ENCODE measurements around the gene ABTB2.

ABTB2 gene

GRCh38 chr11:34197256-34197655, 160.6 kb downstream of the ABTB2 start:
- WGBS = 95% methylated on average over 16 of the region's 16 CpGs
- Histone ChIP-seq H3K4me1 (ENCODE audit: insufficient read depth, low read length) (peaks cover 29% of the 10 kb centered on the region), H3K27me3 (ENCODE audit: insufficient read depth, low read length) (no peaks in the 10 kb centered on the region)

GRCh38 chr11:34194576-34195335, 163.1 kb downstream of the ABTB2 start:
- 75% methylated on average over 11 of the region's 13 CpGs for WGBS
- H3K27ac ChIP-seq (ENCODE audit: low read depth, low read length) = no peak overlapping the region

More at GRCh38 chr11:34197256-34197655, 160.6 kb downstream of the ABTB2 start:
- Histone ChIP-seq H3K36me3 (ENCODE audit: insufficient read depth, low read length) (no peaks in the 10 kb centered on the region), H3K4me3 (ENCODE audit: low read length) (no peak overlapping the region), H3K9ac (ENCODE audit: low read depth, low read length) (no peak overlapping the region), H3K27ac (ENCODE audit: low read depth, low read length) (no peak overlapping the region), H3K9me3 (ENCODE audit: insufficient read depth, low read depth, low read length) (no peaks in the 10 kb centered on the region)

GRCh38 chr11:34192481-34193401, 165.1 kb downstream of the ABTB2 start:
- WGBS = 78% methylated on average over 13 of the region's 14 CpGs
- no peaks in the 10 kb centered on the region for H3K27me3 ChIP-seq (ENCODE audit: insufficient read depth, low read length)
- peaks cover 32% of the 10 kb centered on the region for H3K4me1 ChIP-seq (ENCODE audit: insufficient read depth, low read length)
- H3K9ac ChIP-seq (ENCODE audit: low read depth, low read length) = no peak overlapping the region
- no peak overlapping the region for H3K4me3 ChIP-seq (ENCODE audit: low read length)
- H3K9me3 ChIP-seq (ENCODE audit: insufficient read depth, low read depth, low read length) = no peaks in the 10 kb centered on the region
- H3K36me3 ChIP-seq (ENCODE audit: insufficient read depth, low read length) = no peaks in the 10 kb centered on the region
- no peak overlapping the region for H3K27ac ChIP-seq (ENCODE audit: low read depth, low read length)

More at GRCh38 chr11:34194576-34195335, 163.1 kb downstream of the ABTB2 start:
- no peaks in the 10 kb centered on the region for H3K36me3 ChIP-seq (ENCODE audit: insufficient read depth, low read length)
- H3K27me3 ChIP-seq (ENCODE audit: insufficient read depth, low read length) = no peaks in the 10 kb centered on the region
- no peak overlapping the region for H3K4me3 ChIP-seq (ENCODE audit: low read length)
- H3K9me3 ChIP-seq (ENCODE audit: insufficient read depth, low read depth, low read length) = no peaks in the 10 kb centered on the region
- peaks cover 19% of the 10 kb centered on the region for H3K4me1 ChIP-seq (ENCODE audit: insufficient read depth, low read length)
- H3K9ac ChIP-seq (ENCODE audit: low read depth, low read length) = no peak overlapping the region

GRCh38 chr11:34191578-34191977, 166.2 kb downstream of the ABTB2 start:
- Histone ChIP-seq H3K36me3 (ENCODE audit: insufficient read depth, low read length) (no peaks in the 10 kb centered on the region), H3K9me3 (ENCODE audit: insufficient read depth, low read depth, low read length) (no peaks in the 10 kb centered on the region), H3K4me3 (ENCODE audit: low read length) (no peak overlapping the region), H3K27me3 (ENCODE audit: insufficient read depth, low read length) (no peaks in the 10 kb centered on the region), H3K9ac (ENCODE audit: low read depth, low read length) (no peak overlapping the region), H3K27ac (ENCODE audit: low read depth, low read length) (no peak overlapping the region), H3K4me1 (ENCODE audit: insufficient read depth, low read length) (peaks cover 39% of the 10 kb centered on the region)
- WGBS = 88% methylated on average over 5 of the region's 5 CpGs

GRCh38 chr11:34190192-34191139, 167.3 kb downstream of the ABTB2 start:
- Histone ChIP-seq H3K9me3 (ENCODE audit: insufficient read depth, low read depth, low read length) (no peaks in the 10 kb centered on the region), H3K4me3 (ENCODE audit: low read length) (no peak overlapping the region), H3K27ac (ENCODE audit: low read depth, low read length) (no peak overlapping the region), H3K36me3 (ENCODE audit: insufficient read depth, low read length) (no peaks in the 10 kb centered on the region), H3K27me3 (ENCODE audit: insufficient read depth, low read length) (no peaks in the 10 kb centered on the region), H3K9ac (ENCODE audit: low read depth, low read length) (no peak overlapping the region), H3K4me1 (ENCODE audit: insufficient read depth, low read length) (peaks cover 50% of the 10 kb centered on the region)
- 91% methylated on average over 8 of the region's 8 CpGs for WGBS

GRCh38 chr11:34189191-34189590, 168.6 kb downstream of the ABTB2 start:
- H3K36me3 ChIP-seq (ENCODE audit: insufficient read depth, low read length) = no peaks in the 10 kb centered on the region
- no peaks in the 10 kb centered on the region for H3K27me3 ChIP-seq (ENCODE audit: insufficient read depth, low read length)
- no peak overlapping the region for H3K9ac ChIP-seq (ENCODE audit: low read depth, low read length)
- no peak overlapping the region for H3K4me3 ChIP-seq (ENCODE audit: low read length)
- WGBS = 87% methylated on average over 7 of the region's 9 CpGs
- H3K4me1 ChIP-seq (ENCODE audit: insufficient read depth, low read length) = peaks cover 46% of the 10 kb centered on the region
- H3K27ac ChIP-seq (ENCODE audit: low read depth, low read length) = no peak overlapping the region
- H3K9me3 ChIP-seq (ENCODE audit: insufficient read depth, low read depth, low read length) = no peaks in the 10 kb centered on the region

GRCh38 chr11:34188181-34188580, 169.6 kb downstream of the ABTB2 start:
- Histone ChIP-seq H3K27ac (ENCODE audit: low read depth, low read length) (no peak overlapping the region), H3K9me3 (ENCODE audit: insufficient read depth, low read depth, low read length) (no peaks in the 10 kb centered on the region), H3K4me1 (ENCODE audit: insufficient read depth, low read length) (peaks cover 41% of the 10 kb centered on the region), H3K9ac (ENCODE audit: low read depth, low read length) (no peak overlapping the region), H3K27me3 (ENCODE audit: insufficient read depth, low read length) (no peaks in the 10 kb centered on the region), H3K4me3 (ENCODE audit: low read length) (no peak overlapping the region), H3K36me3 (ENCODE audit: insufficient read depth, low read length) (no peaks in the 10 kb centered on the region)
- WGBS = 61% methylated on average over 4 of the region's 5 CpGs

- Histone ChIP-seq H3K4me1 (ENCODE audit: insufficient read depth, low read length) (peaks cover 33% of the 10 kb centered on the region), H3K27me3 (ENCODE audit: insufficient read depth, low read length) (no peaks in the 10 kb centered on the region), H3K27ac (ENCODE audit: low read depth, low read length) (peak overlapping the region; percentile 63), H3K36me3 (ENCODE audit: insufficient read depth, low read length) (no peaks in the 10 kb centered on the region), H3K9ac (ENCODE audit: low read depth, low read length) (peak overlapping the region; percentile 45; the same call in 1 of the 2 replicates), H3K4me3 (ENCODE audit: low read length) (no peak overlapping the region), H3K9me3 (ENCODE audit: insufficient read depth, low read depth, low read length) (no peaks in the 10 kb centered on the region)
- 37% methylated on average over 22 of the region's 22 CpGs for WGBS
Observed at GRCh38 chr11:34185926-34186841, 171.6 kb downstream of the ABTB2 start.

- no peaks in the 10 kb centered on the region for H3K36me3 ChIP-seq (ENCODE audit: insufficient read depth, low read length)
- H3K27ac ChIP-seq (ENCODE audit: low read depth, low read length) = no peak overlapping the region
- no peak overlapping the region for H3K9ac ChIP-seq (ENCODE audit: low read depth, low read length)
- H3K4me1 ChIP-seq (ENCODE audit: insufficient read depth, low read length) = peaks cover 33% of the 10 kb centered on the region
- H3K27me3 ChIP-seq (ENCODE audit: insufficient read depth, low read length) = no peaks in the 10 kb centered on the region
- no peak overlapping the region for H3K4me3 ChIP-seq (ENCODE audit: low read length)
- no peaks in the 10 kb centered on the region for H3K9me3 ChIP-seq (ENCODE audit: insufficient read depth, low read depth, low read length)
- 93% methylated on average over 14 of the region's 14 CpGs for whole genome bisulfite sequencing
Observed at GRCh38 chr11:34184505-34185015, 173.2 kb downstream of the ABTB2 start.
